Vagina (tissue), 2 donors: ENCODE results near the gene FGF19.

Source experiments
- CTCF ChIP-seq, 3 experiments: fragments of 450-650 bp in 2 of 3; fragments of 200-600 bp in 1 of 3; sonication (generic) in 1 of 3; IDR thresholded peaks; one replicate each; pipeline ENCODE4 v1.5.1; 2017 to 2019; ENCODE audit warnings: antibody characterized with exemption in 3 of 3, mild to moderate bottlenecking in 2 of 3, moderate library complexity in 2 of 3
- POLR2A ChIP-seq, 2 donors: fragments of 450-650 bp; IDR thresholded peaks; one replicate each; pipeline ENCODE4 v1.6.1; 2017; ENCODE audit warnings: antibody characterized with exemption in 2 of 2, mild to moderate bottlenecking in 2 of 2, moderate library complexity in 2 of 2

DNA sequence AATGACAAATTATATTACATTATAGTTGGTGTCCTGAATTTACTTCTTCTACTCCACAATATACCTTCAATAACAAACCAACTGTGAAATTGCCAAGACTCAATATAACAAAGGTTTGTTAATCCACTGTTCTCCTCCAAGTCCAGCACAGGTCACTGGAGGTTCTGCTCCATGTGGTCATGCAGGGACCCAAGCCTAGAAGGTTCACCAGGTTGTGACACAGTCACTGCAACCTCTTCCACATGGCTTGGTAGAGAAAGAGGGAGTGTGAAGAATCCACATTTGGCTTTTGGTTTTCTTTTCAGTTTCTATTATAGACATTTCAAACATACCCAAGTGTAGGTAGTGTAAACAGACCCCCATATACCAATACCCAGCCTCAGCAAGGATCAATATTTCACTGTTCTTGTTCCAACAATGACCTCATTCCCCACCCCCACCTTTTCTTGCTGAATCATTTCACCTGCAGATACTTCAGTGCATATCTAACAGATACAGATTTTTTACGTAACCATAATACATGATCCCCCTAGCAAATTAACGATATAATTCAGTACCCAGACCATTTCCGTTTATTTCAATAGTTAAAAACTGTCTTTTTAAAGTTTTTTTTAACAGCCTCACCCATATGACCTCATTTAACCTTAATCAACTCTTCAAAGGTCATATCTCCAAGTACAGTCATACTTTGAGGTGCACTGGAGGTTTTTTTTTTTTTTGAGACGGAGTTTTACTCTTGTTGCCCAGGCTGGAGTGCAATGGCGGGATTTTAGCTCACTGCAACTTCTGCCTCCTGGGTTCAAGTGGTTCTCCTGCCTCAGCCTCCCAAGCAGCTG, 14.1 kb downstream of the FGF19 start:
- TF ChIP-seq CTCF (IDR thresholded peaks at IDR 0.05) (no peak), POLR2A (IDR thresholded peaks at IDR 0.05) (no peak)
